ENCODE results near the gene IL1A. TPM values are rescaled to one million over a fixed set of nuclear protein-coding genes. Genes with fewer than 3 reads are reported as not detected.

The IL1A gene
- total and polyA plus RNA-seq, 3 donors from 2014 or later, result 15.8 to 36.5 (median 21.4) TPM

Other genes with a start within 250 kb of the IL1A start
- 10 to 100 TPM; 26.9 to 29.8 TPM for gene POLR1B, start 242.0 kb downstream of the IL1A start, total RNA-seq
- gene POLR1B, start 242.0 kb downstream of the IL1A start, polyA plus RNA-seq (ENCODE audit: insufficient read depth, low read depth, low replicate concordance), result 59.2 TPM
- gene CHCHD5, start 199.9 kb downstream of the IL1A start, total RNA-seq, result 10 to 100 TPM; 49.0 to 51.3 TPM
- gene CHCHD5, start 199.9 kb downstream of the IL1A start, polyA plus RNA-seq (ENCODE audit: insufficient read depth, low read depth, low replicate concordance), result 98.9 TPM
- gene SLC20A1, start 138.6 kb downstream of the IL1A start, total RNA-seq, result 10 to 100 TPM; 38.7 to 47.8 TPM
- 30.2 TPM for gene SLC20A1, start 138.6 kb downstream of the IL1A start, polyA plus RNA-seq (ENCODE audit: insufficient read depth, low read depth, low replicate concordance)
- 1 to 10 TPM; 2.8 to 2.9 TPM for gene NT5DC4, start 63.5 kb downstream of the IL1A start, total RNA-seq
- gene NT5DC4, start 63.5 kb downstream of the IL1A start, polyA plus RNA-seq (ENCODE audit: insufficient read depth, low read depth, low replicate concordance), result 4.2 TPM
- 10 to 100 TPM in 1 of 2 donors, 1 to 10 TPM in 1; 7.1 to 11.0 TPM for gene CKAP2L, start 19.9 kb downstream of the IL1A start, total RNA-seq
- gene CKAP2L, start 19.9 kb downstream of the IL1A start, polyA plus RNA-seq (ENCODE audit: insufficient read depth, low read depth, low replicate concordance), result 9.5 TPM
- under 1 TPM; 0.62 to 0.63 TPM for gene IL1B, start 52.3 kb upstream of the IL1A start, total RNA-seq
- 1.8 TPM for gene IL1B, start 52.3 kb upstream of the IL1A start, polyA plus RNA-seq (ENCODE audit: insufficient read depth, low read depth, low replicate concordance)
- gene IL37, start 126.7 kb upstream of the IL1A start, total RNA-seq, result 1 to 10 TPM; 1.3 to 1.5 TPM
- gene IL37, start 126.7 kb upstream of the IL1A start, polyA plus RNA-seq (ENCODE audit: insufficient read depth, low read depth, low replicate concordance), result not detected
- under 1 TPM in 1 of 2 donors, not detected in 1; 0.68 TPM for gene IL36G, start 193.5 kb upstream of the IL1A start, total RNA-seq
- not detected for gene IL36G, start 193.5 kb upstream of the IL1A start, polyA plus RNA-seq (ENCODE audit: insufficient read depth, low read depth, low replicate concordance)
- gene IL36A, start 221.0 kb upstream of the IL1A start, total RNA-seq, result not detected
- not detected for gene IL36A, start 221.0 kb upstream of the IL1A start, polyA plus RNA-seq (ENCODE audit: insufficient read depth, low read depth, low replicate concordance)

Data from testis (tissue), 3 donors.